Stimulated activated CD8-positive, alpha-beta memory T cell treated with anti-CD3 and anti-CD28 coated beads, Interleukin-2, amount 100 ng/mL, for 48 hours (primary cell): ENCODE results near the gene MIB2.

ENCODE experiments used
- DNase-seq, 2 donors: peaks; one replicate each; pipeline ENCODE4 v3.0.0-alpha.2; 2020; ENCODE audit warnings: low read depth in 2 of 2

Gene MIB2

DNA sequence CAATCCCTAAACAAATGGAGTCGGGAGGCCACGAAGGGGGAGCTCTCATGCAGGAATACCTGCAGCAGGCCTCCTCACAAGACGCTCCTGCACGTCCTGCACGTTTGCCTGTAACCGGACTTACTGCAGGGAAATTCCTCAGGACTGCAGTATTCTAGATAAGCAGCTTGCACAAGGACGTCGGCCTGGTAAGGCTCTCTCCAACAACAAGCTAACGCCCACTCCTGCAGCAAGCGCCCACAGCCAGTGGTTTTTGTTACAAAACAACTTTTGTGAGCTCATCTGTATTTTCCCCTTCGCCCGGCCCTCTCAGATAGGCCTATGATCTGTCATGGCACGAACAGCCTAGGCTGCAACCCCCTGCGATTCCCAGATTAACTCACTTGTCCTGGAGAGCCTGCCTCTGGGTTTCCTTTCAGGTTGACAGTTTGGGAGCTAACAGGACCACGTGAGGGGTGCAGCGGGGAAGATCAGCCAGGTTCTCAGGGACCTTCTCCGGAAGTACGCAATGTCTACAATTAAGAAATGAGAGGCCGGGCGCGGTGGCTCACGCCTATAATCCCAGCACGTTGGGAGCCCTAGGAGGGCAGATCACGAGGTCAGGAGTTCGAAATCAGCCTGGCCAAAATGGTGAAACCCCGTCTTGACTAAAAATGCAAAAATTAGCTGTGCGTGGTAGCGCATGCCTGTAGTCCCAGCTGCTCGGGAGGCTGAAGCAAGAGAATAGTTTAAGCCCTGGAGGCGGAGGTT lies 921 bp upstream of the MIB2 start:
- DNase-seq: peak; percentile 37 to 42

DNA sequence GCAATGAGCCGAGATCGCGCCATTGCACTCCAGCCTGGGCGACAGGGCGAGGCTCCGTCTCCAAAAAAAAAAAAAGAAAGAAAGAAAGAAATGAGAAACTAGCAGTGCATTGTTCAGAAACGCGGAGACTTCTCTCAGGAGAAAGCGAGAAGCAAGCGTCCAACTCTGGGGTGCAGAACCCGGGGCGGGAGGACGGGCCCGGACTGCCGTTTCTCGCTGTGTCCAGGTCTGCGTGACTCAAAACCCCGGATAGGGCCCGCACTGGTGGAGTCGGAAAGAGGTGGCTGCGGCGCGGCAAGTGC lies 395 bp upstream of the MIB2 start:
- DNase-seq: no peak

- no peak for DNase-seq
Measured at GRCh38 chr1:1616045-1616790, 918 bp downstream of the MIB2 start.

DNA sequence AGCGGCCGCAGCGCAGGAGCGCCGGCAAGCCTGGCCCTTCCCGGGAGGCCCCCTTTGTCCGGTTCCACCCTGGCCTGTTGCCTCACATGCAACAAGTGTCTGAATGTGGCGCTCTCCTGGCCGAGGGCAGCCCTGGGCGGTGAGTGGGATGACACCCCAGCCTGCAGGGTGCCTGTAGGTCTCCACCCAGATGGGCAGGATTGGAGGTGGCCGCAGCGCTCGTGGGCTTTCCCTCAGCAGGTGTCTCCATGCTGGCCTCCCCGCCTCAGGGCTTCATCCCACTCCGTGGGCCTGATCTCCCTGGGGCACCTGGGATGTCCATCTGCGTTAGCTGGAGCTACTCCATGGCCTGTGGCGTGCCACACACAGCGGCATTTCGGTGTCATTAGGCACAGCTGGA lies 1.5 kb downstream of the MIB2 start:
- no peak for DNase-seq

GRCh38 chr1:1617516-1617915 lies 2.2 kb downstream of the MIB2 start:
- no peak for DNase-seq

- no peak for DNase-seq
Measured at GRCh38 chr1:1617925-1618324, 2.6 kb downstream of the MIB2 start.

DNA sequence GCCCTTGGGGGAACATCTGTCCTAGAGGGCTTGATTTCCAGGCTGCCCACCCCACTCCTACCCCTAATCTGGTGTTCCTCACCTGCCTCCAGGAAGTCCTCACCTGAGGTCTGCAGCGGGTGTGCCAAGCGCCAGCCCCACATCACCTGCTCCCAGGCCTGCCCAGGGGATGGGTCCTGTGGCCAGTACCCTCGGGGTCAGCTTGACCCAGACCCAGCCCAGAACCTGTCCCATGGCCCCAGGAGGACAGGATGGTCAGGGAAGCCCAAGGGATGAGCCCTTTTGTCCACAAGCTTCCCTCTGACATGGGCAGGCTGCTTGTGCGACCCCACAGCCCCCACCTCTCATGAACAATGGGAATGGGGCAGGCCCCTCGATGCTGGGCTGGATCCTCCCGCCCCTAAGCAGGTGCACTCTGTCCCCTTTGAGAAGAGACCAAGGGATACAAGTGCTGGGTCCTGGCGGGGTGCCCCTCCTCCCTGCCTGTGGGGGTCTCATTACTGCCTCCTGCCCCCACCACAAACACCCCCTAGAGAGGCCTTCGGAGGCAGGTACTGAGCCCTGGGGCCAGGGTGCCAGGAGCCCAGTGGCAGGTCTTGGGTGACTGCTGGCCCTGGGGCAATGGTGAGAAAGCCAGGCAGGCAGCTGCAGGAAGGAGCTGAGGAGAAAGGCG lies 3.2 kb downstream of the MIB2 start:
- DNase-seq: no peak

GRCh38 chr1:1619917-1620361 lies 4.6 kb downstream of the MIB2 start:
- no peak for DNase-seq

DNA sequence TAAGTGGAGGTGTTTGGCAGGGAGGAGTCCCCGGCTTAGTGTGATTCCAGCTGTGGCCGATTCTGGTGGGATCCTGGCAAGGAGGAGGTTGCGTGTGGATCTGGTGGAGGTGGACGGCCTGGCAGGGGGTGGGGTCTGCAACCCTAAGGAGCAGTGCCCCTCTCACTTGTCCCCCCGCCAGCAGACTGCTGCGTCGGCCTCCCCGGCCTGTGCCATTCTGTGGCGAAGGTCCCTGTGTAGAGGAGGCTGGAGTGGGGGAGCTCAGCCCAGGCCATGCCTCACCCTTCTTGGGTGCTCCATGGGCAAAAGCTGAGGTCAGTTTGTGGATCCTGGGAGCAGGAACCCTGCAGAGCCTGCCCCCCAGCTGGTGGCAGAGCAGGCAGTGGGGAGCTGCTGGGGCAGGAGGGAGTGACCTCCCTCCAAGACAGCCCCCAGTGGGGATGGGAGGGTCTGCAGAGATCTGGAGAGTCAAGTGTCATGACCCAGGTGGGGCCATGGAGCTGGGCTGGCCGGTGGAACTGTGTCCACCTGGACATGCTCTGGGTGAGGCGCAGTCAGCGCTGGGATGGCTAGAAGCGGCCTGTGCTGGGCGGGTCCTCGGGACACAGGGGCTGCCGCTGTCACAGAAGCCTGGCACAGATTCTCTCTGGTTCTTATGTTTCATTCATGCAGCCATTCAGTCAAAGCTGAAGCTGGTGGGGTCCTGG lies 5.3 kb downstream of the MIB2 start:
- no peak for DNase-seq

DNA sequence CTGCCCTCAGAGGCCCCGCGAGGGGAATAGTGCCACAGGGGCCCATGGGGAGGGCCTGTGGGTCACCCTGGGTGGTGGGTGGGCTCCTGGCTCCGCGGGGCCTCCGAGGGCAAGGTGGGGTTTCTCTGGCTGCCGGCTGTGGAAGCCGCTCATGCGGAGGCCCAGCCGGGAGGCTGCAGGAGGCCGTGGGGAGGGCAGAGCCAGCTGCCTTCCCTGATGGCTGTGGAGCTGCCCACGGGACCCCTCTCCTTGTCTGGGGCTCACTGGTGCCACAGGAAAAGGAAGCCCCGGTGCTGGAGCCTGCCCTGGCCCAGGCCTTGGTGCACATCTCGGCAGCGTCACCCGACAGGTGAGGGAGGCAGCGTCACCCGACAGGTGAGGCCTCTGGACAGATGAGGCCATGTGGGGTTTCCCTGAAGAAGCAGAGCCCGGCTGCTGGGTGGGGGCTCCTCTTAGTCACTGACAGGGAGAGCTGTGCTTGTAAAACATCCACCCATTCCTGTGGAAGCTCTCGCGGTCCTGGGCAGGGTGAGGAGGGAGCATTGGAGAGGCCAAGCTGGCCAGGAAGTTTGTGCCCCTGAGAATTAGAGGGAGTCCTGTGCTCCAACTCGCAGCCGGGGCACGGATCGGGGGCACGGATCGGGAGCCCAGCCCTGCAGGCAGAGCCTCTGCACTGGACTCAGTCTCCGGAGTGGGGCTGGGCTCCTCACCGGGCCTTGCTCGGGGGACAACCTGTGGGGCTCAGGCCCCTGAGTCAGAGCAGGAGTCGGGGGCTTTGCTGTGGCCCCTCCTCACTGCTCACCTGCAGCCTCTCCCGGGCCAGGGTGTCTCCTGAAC lies 6.1 kb downstream of the MIB2 start:
- no peak for DNase-seq

DNA sequence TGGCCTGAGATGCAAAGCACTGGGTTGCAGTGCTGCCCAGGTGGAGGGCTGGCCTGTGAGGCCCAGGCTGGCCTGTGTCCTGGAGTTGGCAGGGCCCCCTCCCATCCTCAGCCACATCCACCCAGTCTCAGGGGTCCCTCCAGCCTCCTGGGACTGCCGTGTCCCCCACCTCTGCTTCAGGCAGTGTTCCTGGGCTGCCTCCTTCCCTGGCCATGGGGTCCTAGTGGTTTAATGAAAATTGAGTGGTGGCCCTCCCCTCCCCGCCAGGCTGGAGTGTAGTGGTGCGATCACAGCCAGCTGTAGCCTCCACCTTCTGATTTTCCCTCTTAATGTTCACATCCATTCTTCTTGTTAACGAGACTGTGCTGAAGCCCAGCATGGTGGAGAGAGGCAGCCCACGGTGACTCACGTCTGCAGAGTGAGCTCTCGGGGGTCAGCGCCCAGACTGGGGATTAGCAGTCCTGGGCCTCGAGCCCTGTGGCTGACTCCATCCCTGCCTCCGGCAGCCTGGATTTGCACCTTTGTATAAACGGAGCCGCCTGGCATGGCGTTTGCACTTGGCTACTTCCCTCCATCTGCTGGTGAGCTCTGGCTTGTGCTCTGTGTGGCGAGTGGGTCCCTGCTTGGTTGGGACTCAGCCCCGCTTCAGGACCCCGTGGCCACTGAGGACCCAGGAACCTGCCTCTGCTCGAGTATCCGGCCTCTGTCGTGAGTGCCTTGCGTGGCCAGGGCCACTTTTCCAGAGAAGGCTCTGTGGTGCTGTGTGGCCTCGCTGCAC lies 6.9 kb downstream of the MIB2 start:
- DNase-seq: no peak

- DNase-seq: no peak
Measured at GRCh38 chr1:1622788-1623094, 7.4 kb downstream of the MIB2 start.

- no peak for DNase-seq
Measured at GRCh38 chr1:1623181-1623630, 7.9 kb downstream of the MIB2 start.

DNA sequence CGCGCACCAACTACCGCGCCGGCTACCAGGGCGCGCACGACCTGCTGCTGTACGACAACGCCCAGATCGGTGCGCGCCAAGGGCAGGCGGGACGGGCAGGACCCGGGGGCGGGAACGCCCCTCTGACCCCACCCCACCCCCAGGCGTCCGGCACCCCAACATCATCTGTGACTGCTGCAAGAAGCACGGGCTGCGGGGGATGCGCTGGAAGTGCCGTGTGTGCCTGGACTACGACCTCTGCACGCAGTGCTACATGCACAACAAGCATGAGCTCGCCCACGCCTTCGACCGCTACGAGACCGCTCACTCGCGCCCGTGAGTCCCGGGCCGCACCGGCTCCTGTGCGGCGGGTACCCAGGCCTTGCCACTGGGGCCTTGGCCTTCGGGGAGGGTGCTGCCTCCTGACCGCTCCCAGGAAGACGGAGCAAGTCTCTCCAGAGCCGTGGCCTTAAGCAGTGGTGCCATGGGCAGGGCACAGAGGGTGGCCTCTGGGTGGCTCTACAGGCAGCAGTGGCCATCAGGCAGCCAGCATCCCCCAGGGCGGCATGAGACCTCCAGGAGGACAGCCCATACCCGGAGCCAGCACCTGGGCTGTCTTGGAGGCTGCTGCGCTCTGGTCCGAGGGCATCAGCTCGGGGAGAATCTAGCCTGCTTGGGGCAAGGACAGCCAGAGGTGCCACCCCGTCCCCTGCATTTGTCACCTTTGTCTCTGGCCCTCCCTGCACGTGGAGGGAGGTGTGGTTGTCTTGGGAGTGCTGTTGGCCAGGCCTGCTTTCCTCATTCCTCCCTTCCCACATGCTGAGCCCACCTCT lies 8.5 kb downstream of the MIB2 start:
- DNase-seq: no peak

GRCh38 chr1:1624443-1625403 lies 9.4 kb downstream of the MIB2 start:
- no peak for DNase-seq

GRCh38 chr1:1625404-1625775 lies 10.1 kb downstream of the MIB2 start:
- DNase-seq: no peak

DNA sequence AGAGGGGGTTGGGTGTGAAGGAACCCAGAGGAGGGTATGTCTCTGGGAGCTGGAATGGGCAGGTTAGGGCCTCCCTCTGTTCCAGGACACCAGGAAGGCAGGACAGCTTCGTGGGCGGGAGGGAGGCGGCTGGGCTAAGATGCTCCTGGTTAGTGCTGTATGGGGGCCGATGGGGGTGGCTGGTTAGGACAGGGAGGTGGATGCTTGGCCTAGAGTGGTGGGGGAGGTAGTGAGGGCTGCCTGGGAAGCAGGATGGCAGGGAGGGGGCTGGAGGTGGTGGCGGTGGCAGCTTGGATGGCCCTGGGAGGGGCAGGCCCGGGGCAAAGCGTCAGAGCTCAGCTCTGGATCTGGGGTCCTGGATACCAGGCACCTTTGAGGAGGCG lies 10.5 kb downstream of the MIB2 start:
- DNase-seq: no peak

GRCh38 chr1:1626207-1627141 lies 11.2 kb downstream of the MIB2 start:
- no peak for DNase-seq
